ENCODE results near the gene MTAP.

Gene MTAP

GRCh38 chr9:21803649-21804048 is 1.2 kb downstream of the MTAP start:
- in situ Hi-C loops (cut with MboI; ENCODE audit: low sequenced_read_pairs): loop anchor here (25.0 kb wide), 3 partner anchors 209 to 659 kb away; partner anchors contain the start of gene CDKN2B

- in situ Hi-C loops (cut with MboI; ENCODE audit: low sequenced_read_pairs): loop anchor here (25.0 kb wide), 3 partner anchors 208 to 658 kb away; partner anchors contain the start of gene CDKN2B
Observed at GRCh38 chr9:21804331-21804730, 1.9 kb downstream of the MTAP start.

GRCh38 chr9:21804791-21805190 is 2.4 kb downstream of the MTAP start:
- in situ Hi-C loops (cut with MboI; ENCODE audit: low sequenced_read_pairs): loop anchor here (25.0 kb wide), 3 partner anchors 208 to 658 kb away; partner anchors contain the start of gene CDKN2B

- in situ Hi-C loops (cut with MboI; ENCODE audit: low sequenced_read_pairs): loop anchor here (25.0 kb wide), 3 partner anchors 206 to 656 kb away; partner anchors contain the start of gene CDKN2B
Observed at GRCh38 chr9:21806644-21807043, 4.2 kb downstream of the MTAP start.

GRCh38 chr9:21810388-21810787 is 8.0 kb downstream of the MTAP start:
- in situ Hi-C loops (cut with MboI; ENCODE audit: low sequenced_read_pairs): loop anchor here (25.0 kb wide), 3 partner anchors 202 to 652 kb away; partner anchors contain the start of gene CDKN2B

GRCh38 chr9:21810881-21811280 is 8.4 kb downstream of the MTAP start:
- in situ Hi-C loops (cut with MboI; ENCODE audit: low sequenced_read_pairs): loop anchor here (25.0 kb wide), 3 partner anchors 201 to 651 kb away; partner anchors contain the start of gene CDKN2B

GRCh38 chr9:21811914-21812313 is 9.5 kb downstream of the MTAP start:
- in situ Hi-C loops (cut with MboI; ENCODE audit: low sequenced_read_pairs): loop anchor here (25.0 kb wide), 3 partner anchors 200 to 650 kb away; partner anchors contain the start of gene CDKN2B

- in situ Hi-C loops (cut with MboI; ENCODE audit: low sequenced_read_pairs): loop anchor here (25.0 kb wide), 3 partner anchors 200 to 650 kb away; partner anchors contain the start of gene CDKN2B
Observed at GRCh38 chr9:21812415-21812814, 10.0 kb downstream of the MTAP start.

GRCh38 chr9:21812946-21813568 is 10.6 kb downstream of the MTAP start:
- in situ Hi-C loops (cut with MboI; ENCODE audit: low sequenced_read_pairs): loop anchor here (25.0 kb wide), 3 partner anchors 199 to 649 kb away; partner anchors contain the start of gene CDKN2B

GRCh38 chr9:21813575-21814473 is 11.4 kb downstream of the MTAP start:
- in situ Hi-C loops (cut with MboI; ENCODE audit: low sequenced_read_pairs): loop anchor here (25.0 kb wide), 3 partner anchors 198 to 648 kb away; partner anchors contain the start of gene CDKN2B

GRCh38 chr9:21815643-21816042 is 13.2 kb downstream of the MTAP start:
- in situ Hi-C loops (cut with MboI; ENCODE audit: low sequenced_read_pairs): loop anchor here (25.0 kb wide), 3 partner anchors 197 to 647 kb away; partner anchors contain the start of gene CDKN2B

- in situ Hi-C loops (cut with MboI; ENCODE audit: low sequenced_read_pairs): loop anchor here (25.0 kb wide), 3 partner anchors 195 to 645 kb away; partner anchors contain the start of gene CDKN2B
Observed at GRCh38 chr9:21817176-21817575, 14.7 kb downstream of the MTAP start.

GRCh38 chr9:21825637-21826036 is 23.2 kb downstream of the MTAP start:
- in situ Hi-C loops (cut with MboI; ENCODE audit: low sequenced_read_pairs): no loop called here

- in situ Hi-C loops (cut with MboI; ENCODE audit: low sequenced_read_pairs): no loop called here
Observed at GRCh38 chr9:21828853-21829410, 26.5 kb downstream of the MTAP start.

GRCh38 chr9:21830589-21830988 is 28.2 kb downstream of the MTAP start:
- in situ Hi-C loops (cut with MboI; ENCODE audit: low sequenced_read_pairs): no loop called here

- in situ Hi-C loops (cut with MboI; ENCODE audit: low sequenced_read_pairs): no loop called here
Observed at GRCh38 chr9:21831841-21832509, 29.5 kb downstream of the MTAP start.

GRCh38 chr9:21833090-21833801 is 30.8 kb downstream of the MTAP start:
- in situ Hi-C loops (cut with MboI; ENCODE audit: low sequenced_read_pairs): no loop called here

GRCh38 chr9:21835121-21835520 is 32.7 kb downstream of the MTAP start:
- in situ Hi-C loops (cut with MboI; ENCODE audit: low sequenced_read_pairs): no loop called here

GRCh38 chr9:21836437-21837161 is 34.2 kb downstream of the MTAP start:
- in situ Hi-C loops (cut with MboI; ENCODE audit: low sequenced_read_pairs): no loop called here

All from HL-60/S4 (cell line).